NCI-H1694 (cell line): ENCODE measurements around the gene AQP6.
"Not testable (repeated sequence)": the region's sequence is repeated elsewhere in the genome, so short reads cannot be mapped to it uniquely, and the experiment has no call there.

Experiments used
- DNase-seq: peaks from one replicate; lab custom pipeline; 2025; lab: John Stamatoyannopoulos, UW

The AQP6 gene

DNA sequence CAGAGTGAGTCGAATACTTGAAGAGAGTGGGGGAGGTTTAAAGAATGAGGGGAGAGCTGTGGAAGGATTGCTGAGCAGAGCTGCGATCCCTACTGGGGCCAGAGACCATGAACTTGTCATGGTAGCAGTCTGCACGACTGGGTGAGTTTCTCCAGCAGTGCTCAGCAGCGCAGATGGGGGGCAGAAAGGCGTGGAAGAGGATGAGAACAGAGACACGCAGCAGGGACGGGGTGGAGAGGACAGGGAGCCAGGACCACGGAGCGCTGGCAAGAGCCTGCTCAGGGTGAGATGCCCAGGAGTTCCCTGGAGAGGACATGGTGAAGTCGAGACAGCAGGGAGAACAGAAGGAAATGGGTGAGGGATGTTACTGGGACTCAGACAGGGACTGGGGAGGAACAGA lies 2.1 kb upstream of the AQP6 start:
- no peak for DNase-seq

GRCh38 chr12:49971141-49971540 lies 1.6 kb upstream of the AQP6 start:
- no peak for DNase-seq

- DNase-seq = no peak
Measured at GRCh38 chr12:49972129-49972528, 618 bp upstream of the AQP6 start.

DNA sequence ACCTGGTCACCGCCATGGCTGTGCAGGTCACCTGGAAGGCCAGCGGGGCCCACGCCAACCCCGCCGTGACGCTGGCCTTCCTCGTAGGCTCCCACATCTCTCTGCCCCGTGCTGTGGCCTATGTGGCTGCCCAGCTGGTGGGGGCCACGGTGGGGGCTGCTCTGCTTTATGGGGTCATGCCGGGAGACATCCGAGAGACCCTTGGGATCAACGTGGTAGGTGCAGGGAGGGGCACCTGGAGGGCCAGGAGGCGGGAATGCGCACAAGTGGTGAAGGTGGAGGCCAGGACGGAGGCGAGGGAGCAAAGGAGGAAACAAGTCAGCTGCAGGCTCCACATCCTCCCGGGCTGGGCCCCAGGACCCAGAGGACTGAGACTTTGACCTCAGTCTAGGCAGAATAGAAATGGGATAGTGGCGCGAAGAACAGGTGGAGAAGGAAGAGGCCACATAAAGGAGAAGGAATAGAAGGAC lies 649 bp downstream of the AQP6 start:
- DNase-seq = no peak

- DNase-seq = no peak
Measured at GRCh38 chr12:49974231-49974675, 1.5 kb downstream of the AQP6 start.

- DNase-seq = no peak
Measured at GRCh38 chr12:49974677-49975317, 2.0 kb downstream of the AQP6 start.

DNA sequence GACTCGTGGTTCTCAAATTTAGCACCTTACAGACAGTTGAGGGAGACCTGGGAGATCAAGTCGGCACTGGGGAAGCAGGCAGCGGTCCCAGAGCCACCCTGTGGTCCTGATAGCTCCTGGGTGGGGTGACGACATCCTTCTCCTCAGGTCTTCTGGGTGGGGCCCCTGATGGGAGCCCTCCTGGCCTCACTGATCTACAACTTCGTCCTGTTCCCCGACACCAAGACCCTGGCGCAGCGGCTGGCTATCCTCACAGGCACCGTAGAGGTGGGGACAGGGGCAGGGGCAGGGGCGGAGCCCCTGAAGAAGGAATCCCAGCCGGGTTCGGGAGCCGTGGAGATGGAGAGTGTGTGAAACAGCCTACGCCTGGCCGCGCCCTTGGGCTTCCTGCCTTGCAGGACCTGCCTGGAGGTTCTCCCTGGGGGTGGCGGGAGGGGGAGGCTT lies 2.6 kb downstream of the AQP6 start:
- DNase-seq = no peak

DNA sequence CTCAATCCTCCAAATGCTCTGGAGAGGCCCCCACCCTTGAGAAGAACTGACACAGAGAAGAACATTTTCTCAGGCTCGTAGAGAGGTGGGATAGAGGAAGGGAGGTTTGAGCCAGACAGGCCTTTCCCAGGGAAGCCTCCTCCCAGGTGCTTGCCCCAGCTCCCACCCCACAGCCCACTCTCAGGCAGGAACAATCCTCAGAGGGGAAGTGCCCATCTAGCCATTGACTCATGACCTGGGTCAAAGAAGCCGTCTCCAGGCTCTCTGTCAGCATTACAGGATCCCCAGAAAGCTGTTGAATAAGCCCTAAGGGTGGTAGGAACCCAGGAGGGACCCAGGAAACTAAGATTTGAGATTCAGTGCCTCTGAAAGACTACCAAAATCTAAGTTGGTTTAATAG lies 3.8 kb downstream of the AQP6 start:
- no peak for DNase-seq

GRCh38 chr12:49978125-49978524 lies 5.4 kb downstream of the AQP6 start:
- no peak for DNase-seq

- peak; percentile 24 for DNase-seq
Measured at GRCh38 chr12:49979016-49979586, 6.4 kb downstream of the AQP6 start.

- no peak for DNase-seq
Measured at GRCh38 chr12:49979791-49980190, 7.0 kb downstream of the AQP6 start.

DNA sequence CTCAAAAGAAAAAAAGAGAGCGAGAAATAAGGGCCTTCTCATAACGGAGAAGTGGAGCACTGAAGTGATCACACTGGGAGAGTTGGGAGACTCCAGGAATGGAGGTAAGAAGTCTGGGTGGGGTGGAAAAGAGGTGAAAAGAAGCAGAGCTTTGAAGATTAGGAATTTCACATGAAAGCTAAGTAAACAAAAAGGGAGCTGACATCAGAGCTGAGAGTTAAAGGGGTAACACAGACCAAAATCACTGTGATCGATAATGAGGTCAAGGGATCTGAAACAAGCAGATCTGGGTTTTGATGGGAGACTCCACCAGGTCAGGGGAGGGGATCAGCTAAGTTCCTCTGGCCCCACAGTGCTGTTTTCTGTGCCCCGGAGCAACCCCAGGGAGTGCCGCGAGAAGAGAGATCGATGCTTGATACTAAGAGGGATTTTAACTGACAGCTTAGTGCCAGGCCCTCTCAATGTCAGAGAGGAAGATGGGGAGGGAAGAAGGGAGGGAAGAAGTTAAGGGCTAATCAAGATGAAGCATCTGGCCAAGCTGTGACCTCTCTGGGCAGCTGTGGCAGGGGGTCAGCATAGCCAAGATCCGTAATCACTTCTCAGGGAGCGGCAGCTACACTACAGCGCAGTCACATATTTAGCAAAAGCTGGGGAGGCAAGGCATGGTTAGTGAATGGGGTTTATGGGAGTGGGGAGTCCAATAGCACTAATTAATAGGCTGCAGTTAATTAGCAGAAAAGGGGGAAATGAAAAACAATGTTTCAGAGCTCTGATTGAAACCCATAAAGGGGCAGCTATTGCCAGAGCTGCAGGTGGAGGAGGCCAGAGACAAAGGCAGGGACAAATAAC lies 8.0 kb downstream of the AQP6 start:
- no peak for DNase-seq

GRCh38 chr12:49982246-49983087 lies 9.7 kb downstream of the AQP6 start:
- DNase-seq = no peak

- DNase-seq = peak; percentile 51
Measured at GRCh38 chr12:49983892-49984291, 11.1 kb downstream of the AQP6 start.

GRCh38 chr12:49984476-49985359 lies 12.0 kb downstream of the AQP6 start:
- peak; percentile 44 for DNase-seq

- DNase-seq = no peak
Measured at GRCh38 chr12:49985981-49986380, 13.2 kb downstream of the AQP6 start.

DNA sequence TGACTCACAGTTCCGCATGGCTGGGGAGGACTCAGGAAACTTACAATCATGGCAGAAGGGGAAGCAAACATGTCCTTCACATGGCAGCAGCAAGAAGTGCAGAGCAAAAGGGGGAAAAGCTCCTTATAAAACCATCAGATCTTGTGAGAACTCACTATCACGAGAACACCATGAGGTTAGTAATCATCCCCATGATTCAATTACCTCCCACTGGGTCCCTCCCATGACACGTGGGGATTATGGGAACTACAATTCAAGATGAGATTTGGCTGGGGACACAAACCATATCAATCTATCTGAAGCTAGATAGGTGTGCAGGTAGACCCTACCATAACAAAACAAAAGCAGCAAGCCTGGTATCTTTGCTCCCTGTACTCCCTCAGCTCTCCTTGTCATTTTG lies 13.7 kb downstream of the AQP6 start:
- not testable (repeated sequence) for DNase-seq

DNA sequence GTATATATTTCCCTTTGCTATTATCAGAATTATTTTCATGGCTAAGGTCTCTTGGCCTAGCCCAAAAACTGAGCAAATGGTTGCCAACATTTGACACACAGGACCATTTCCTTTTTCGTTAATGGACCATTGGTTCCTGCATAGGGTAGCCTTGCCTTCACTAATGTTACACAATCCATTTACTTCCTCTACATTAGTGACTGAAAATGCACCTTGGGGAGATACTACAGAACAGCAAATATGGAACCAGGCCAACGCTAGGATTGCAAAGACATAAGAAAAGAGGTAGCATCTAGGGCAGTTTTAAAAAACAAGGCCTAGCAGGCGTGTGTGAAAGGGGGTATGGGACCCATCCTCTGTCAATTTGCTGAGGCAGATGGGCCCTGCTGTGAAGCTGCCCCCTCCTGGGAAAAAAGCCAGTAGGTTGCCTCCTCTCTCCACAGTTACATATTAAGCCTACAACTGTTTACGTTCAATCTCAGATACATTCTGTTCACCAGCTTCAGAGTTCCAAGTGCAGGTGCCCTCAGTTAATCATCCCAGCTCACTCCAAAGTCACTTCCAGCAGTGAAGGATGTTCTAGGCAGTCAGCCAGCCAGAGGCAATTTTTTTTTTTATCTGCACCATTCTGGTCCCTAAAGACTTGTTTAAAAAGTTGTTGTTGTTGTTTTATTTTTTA lies 15.0 kb downstream of the AQP6 start:
- peak; percentile 91 for DNase-seq

DNA sequence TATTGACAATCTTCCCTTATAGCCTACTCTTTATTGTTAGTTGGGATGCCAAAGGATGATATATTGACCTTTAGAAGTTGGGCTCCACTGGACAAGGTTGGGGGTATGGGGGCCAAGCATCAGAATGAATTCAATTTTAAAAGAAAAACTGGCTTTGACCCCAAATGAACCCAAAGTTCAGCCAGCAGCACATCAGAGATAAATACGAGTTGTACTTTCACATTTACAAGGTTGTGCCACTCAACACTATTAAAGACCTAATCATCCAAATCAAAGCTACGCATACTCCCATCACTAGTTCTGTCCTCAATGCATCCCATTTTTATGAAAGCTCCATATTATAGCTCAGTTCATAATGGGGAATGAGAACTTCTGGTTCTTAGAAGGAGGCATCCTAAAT lies 16.7 kb downstream of the AQP6 start:
- DNase-seq = not testable (repeated sequence)

DNA sequence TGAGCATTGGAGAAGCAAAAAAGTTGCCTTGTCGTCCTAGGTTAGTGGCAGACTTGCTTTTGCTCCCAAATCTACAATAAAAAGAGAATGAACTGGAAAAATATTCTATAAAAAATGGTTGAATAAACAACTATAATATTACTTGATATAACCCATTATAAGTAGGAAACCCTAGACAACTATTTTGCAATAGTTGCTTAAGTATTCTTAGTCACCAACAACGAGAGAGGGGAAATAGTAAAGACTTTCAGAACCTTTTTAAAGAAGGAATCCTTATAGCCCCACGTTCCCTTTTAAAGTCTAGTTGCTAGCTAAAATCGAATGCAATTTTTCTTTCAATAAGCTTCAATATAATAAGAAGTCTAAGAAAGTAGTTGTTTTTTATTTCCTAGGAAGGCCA lies 17.5 kb downstream of the AQP6 start:
- no peak for DNase-seq
